Fibroblast of villous mesenchyme (primary cell): ENCODE results near the gene GBE1. TPM values are rescaled to one million over a fixed set of nuclear protein-coding genes. Genes with fewer than 3 reads are reported as not detected.

Experiments used
- DNase-seq: peaks from one replicate; pipeline ENCODE4 v3.0.0-alpha.2; 2010; ENCODE audit warnings: low read depth
- H3K4me3 ChIP-seq: 2 replicates; pipeline ENCODE4 v1.5.1; 2011; ENCODE audit warnings: low read depth, mild to moderate bottlenecking, low read length
- CTCF ChIP-seq: IDR thresholded peaks from 2 replicates; pipeline ENCODE4 v1.5.1; 2012; ENCODE audit warnings: low read depth, mild to moderate bottlenecking, low read length; ENCODE audit not compliant: insufficient read depth
- total RNA-seq: library from RNA; depleted of rRNA; stranded (reverse); fragments of >200 nt; gene quantifications from 2 replicates; pipeline ENCODE4 v1.2.3, GENCODE V29; 2012

The GBE1 gene
- total RNA-seq, 1 donor = 231 TPM

- peak; percentile 30 for DNase-seq
- H3K4me3 ChIP-seq = no peak overlapping the region
- no peak for TF ChIP-seq CTCF
These were observed 206.6 kb downstream of the GBE1 start for GRCh38 chr3:81554801-81555200.

- peak; percentile 61 for DNase-seq
- TF ChIP-seq CTCF = no peak
- H3K4me3 ChIP-seq = no peak overlapping the region
These were observed 207.1 kb downstream of the GBE1 start for GRCh38 chr3:81554388-81554787.

- no peak for TF ChIP-seq CTCF
- no peak overlapping the region for H3K4me3 ChIP-seq
- DNase-seq = no peak
These were observed 211.0 kb downstream of the GBE1 start for GRCh38 chr3:81550415-81550814.

- H3K4me3 ChIP-seq = no peak overlapping the region
- DNase-seq = no peak
These were observed 211.6 kb downstream of the GBE1 start for GRCh38 chr3:81549831-81550230.

GRCh38 chr3:81549388-81549787, 212.1 kb downstream of the GBE1 start:
- no peak for DNase-seq
- H3K4me3 ChIP-seq = no peak overlapping the region
- no peak for TF ChIP-seq CTCF

More at GRCh38 chr3:81549831-81550230, 211.6 kb downstream of the GBE1 start:
- no peak for TF ChIP-seq CTCF

- no peak overlapping the region for H3K4me3 ChIP-seq
- peak; percentile 61 for DNase-seq
- TF ChIP-seq CTCF = no peak
These were observed 215.9 kb downstream of the GBE1 start for GRCh38 chr3:81545572-81545971.

GRCh38 chr3:81544385-81544784, 217.1 kb downstream of the GBE1 start:
- no peak for TF ChIP-seq CTCF
- H3K4me3 ChIP-seq = no peak overlapping the region
- DNase-seq = no peak
